GM06990 (cell line): Measurements from ENCODE around the gene SATB1.

ENCODE experiments used
- DNase-seq: peaks from one replicate; pipeline ENCODE4 v3.0.0-alpha.2; 2011; ENCODE audit not compliant: insufficient read length; ENCODE audit errors: extremely low read depth
- H3K27me3 ChIP-seq: replicated peaks from 2 replicates; pipeline ENCODE4 v1.6.0; 2011; ENCODE audit warnings: low read length; ENCODE audit not compliant: control insufficient read depth, insufficient read depth
- H3K36me3 ChIP-seq: 2 replicates; pipeline ENCODE4 v1.5.1; 2011; ENCODE audit warnings: low read length; ENCODE audit not compliant: control insufficient read depth, insufficient read depth
- H3K4me3 ChIP-seq: replicated peaks from 2 replicates; pipeline ENCODE4 v1.5.1; 2011; ENCODE audit warnings: low read depth, mild to moderate bottlenecking, control low read depth, low read length
- CTCF ChIP-seq: IDR thresholded peaks from 2 replicates; pipeline ENCODE4 v1.5.1; 2011; ENCODE audit warnings: low read length, control low read depth, mild to moderate bottlenecking, inconsistent platforms; ENCODE audit not compliant: insufficient read depth, poor library complexity, severe bottlenecking

Gene SATB1

GRCh38 chr3:18428036-18428435, 2.9 kb upstream of the SATB1 start:
- peaks cover 2% of the 10 kb centered on the region for H3K27me3 ChIP-seq
- TF ChIP-seq CTCF, result no peak
- H3K4me3 ChIP-seq, result no peak overlapping the region
- no peaks in the 10 kb centered on the region for H3K36me3 ChIP-seq
- no peak for DNase-seq

- Histone ChIP-seq H3K36me3 (no peaks in the 10 kb centered on the region), H3K4me3 (no peak overlapping the region), H3K27me3 (peaks cover 2% of the 10 kb centered on the region)
- no peak for DNase-seq
- no peak for TF ChIP-seq CTCF
These were observed 1.6 kb upstream of the SATB1 start for GRCh38 chr3:18426597-18427193.

- Histone ChIP-seq H3K36me3 (no peaks in the 10 kb centered on the region), H3K4me3 (peak overlapping the region; percentile 63), H3K27me3 (peaks cover 2% of the 10 kb centered on the region)
- DNase-seq, result peak; percentile 14
- no peak for TF ChIP-seq CTCF
These were observed 610 bp upstream of the SATB1 start for GRCh38 chr3:18425641-18426257.

GRCh38 chr3:18424213-18424728, 868 bp downstream of the SATB1 start:
- H3K27me3 ChIP-seq, result peaks cover 2% of the 10 kb centered on the region
- peak overlapping the region; percentile 63 for H3K4me3 ChIP-seq
- H3K36me3 ChIP-seq, result no peaks in the 10 kb centered on the region
- TF ChIP-seq CTCF, result no peak
- no peak for DNase-seq

- DNase-seq, result peak; percentile 12
- no peak for TF ChIP-seq CTCF
- Histone ChIP-seq H3K27me3 (peaks cover 2% of the 10 kb centered on the region), H3K4me3 (peak overlapping the region; percentile 63), H3K36me3 (no peaks in the 10 kb centered on the region)
These were observed 1.5 kb downstream of the SATB1 start for GRCh38 chr3:18423401-18424212.
